ENCODE data around the gene MSRB2. TPM values are rescaled to one million over a fixed set of nuclear protein-coding genes. Genes with fewer than 3 reads are reported as not detected.
A peak's percentile ranks its signal among the peaks of the same experiment; 100 is the strongest.

Gene MSRB2
- total RNA-seq, 1 experiment from 2014 or later, result 9.6 TPM

- H3K4me3 Mint-ChIP-seq, result no peak overlapping the region
- no peaks in the 10 kb centered on the region for H3K27me3 Mint-ChIP-seq (ENCODE audit: low read depth)
- peaks cover 7% of the 10 kb centered on the region for H3K9me3 Mint-ChIP-seq
- no peak for DNase-seq (ENCODE audit: low spot score)
- TF ChIP-seq ELF4 (CRISPR knock-in tag; IDR thresholded peaks at IDR 0.05; ENCODE audit: low read depth) (no peak), ZNF219 (CRISPR knock-in tag; IDR thresholded peaks at IDR 0.05; ENCODE audit: borderline replicate concordance) (no peak), ZNF232 (CRISPR knock-in tag; IDR thresholded peaks at IDR 0.05) (no peak), ZNF416 (CRISPR knock-in tag; IDR thresholded peaks at IDR 0.05) (no peak), MAX (CRISPR knock-in tag; IDR thresholded peaks at IDR 0.05) (no peak), FOXP1 (CRISPR knock-in tag; IDR thresholded peaks at IDR 0.05; ENCODE audit: borderline replicate concordance) (no peak)
- TF ChIP-seq, protein P1, sequence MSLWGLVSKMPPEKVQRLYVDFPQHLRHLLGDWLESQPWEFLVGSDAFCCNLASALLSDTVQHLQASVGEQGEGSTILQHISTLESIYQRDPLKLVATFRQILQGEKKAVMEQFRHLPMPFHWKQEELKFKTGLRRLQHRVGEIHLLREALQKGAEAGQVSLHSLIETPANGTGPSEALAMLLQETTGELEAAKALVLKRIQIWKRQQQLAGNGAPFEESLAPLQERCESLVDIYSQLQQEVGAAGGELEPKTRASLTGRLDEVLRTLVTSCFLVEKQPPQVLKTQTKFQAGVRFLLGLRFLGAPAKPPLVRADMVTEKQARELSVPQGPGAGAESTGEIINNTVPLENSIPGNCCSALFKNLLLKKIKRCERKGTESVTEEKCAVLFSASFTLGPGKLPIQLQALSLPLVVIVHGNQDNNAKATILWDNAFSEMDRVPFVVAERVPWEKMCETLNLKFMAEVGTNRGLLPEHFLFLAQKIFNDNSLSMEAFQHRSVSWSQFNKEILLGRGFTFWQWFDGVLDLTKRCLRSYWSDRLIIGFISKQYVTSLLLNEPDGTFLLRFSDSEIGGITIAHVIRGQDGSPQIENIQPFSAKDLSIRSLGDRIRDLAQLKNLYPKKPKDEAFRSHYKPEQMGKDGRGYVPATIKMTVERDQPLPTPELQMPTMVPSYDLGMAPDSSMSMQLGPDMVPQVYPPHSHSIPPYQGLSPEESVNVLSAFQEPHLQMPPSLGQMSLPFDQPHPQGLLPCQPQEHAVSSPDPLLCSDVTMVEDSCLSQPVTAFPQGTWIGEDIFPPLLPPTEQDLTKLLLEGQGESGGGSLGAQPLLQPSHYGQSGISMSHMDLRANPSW (CRISPR knock-in tag; conservative IDR thresholded peaks at IDR 0.05; ENCODE audit: low read depth), result no peak
- TF ChIP-seq, protein P2, sequence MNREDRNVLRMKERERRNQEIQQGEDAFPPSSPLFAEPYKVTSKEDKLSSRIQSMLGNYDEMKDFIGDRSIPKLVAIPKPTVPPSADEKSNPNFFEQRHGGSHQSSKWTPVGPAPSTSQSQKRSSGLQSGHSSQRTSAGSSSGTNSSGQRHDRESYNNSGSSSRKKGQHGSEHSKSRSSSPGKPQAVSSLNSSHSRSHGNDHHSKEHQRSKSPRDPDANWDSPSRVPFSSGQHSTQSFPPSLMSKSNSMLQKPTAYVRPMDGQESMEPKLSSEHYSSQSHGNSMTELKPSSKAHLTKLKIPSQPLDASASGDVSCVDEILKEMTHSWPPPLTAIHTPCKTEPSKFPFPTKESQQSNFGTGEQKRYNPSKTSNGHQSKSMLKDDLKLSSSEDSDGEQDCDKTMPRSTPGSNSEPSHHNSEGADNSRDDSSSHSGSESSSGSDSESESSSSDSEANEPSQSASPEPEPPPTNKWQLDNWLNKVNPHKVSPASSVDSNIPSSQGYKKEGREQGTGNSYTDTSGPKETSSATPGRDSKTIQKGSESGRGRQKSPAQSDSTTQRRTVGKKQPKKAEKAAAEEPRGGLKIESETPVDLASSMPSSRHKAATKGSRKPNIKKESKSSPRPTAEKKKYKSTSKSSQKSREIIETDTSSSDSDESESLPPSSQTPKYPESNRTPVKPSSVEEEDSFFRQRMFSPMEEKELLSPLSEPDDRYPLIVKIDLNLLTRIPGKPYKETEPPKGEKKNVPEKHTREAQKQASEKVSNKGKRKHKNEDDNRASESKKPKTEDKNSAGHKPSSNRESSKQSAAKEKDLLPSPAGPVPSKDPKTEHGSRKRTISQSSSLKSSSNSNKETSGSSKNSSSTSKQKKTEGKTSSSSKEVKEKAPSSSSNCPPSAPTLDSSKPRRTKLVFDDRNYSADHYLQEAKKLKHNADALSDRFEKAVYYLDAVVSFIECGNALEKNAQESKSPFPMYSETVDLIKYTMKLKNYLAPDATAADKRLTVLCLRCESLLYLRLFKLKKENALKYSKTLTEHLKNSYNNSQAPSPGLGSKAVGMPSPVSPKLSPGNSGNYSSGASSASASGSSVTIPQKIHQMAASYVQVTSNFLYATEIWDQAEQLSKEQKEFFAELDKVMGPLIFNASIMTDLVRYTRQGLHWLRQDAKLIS (CRISPR knock-in tag; IDR thresholded peaks at IDR 0.05; ENCODE audit: borderline replicate concordance), result no peak
- no peak overlapping the region for H3K27ac Mint-ChIP-seq
- ChIA-PET POLR2A (no interaction called here), CTCF (interaction anchor here (1.0 kb wide), 2 partner anchors 9 to 76 kb away, joined by 3 read pairs; no protein-coding TSS in a partner anchor)
- peaks cover 8% of the 10 kb centered on the region for H3K4me1 Mint-ChIP-seq
- ATAC-seq, result peak; percentile 71
- no peaks in the 10 kb centered on the region for H3K36me3 Mint-ChIP-seq
These were observed 13.5 kb upstream of the MSRB2 start for GRCh38 chr10:23081891-23082290.

DNA sequence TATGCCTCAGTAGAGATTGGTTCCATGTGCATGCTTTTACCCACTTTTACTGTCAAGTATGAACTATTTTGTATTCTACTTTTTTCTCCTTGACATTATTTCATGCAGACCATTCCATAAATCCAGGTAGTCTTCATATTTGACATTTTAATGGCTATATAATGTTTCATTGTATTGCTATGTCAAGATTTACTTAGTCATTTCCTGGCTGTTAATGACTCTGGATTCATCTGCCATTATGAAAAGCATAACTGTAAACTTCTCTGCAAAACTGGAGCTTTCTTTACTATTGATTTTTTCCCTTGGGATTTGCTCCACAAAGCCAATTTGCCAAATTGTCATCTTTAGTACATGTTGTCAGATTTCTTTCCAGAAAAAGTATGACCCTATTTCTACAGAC, 6.8 kb upstream of the MSRB2 start:
- Mint-ChIP-seq H3K4me3 (no peak overlapping the region), H3K27me3 (ENCODE audit: low read depth) (no peaks in the 10 kb centered on the region), H3K36me3 (peaks cover 8% of the 10 kb centered on the region), H3K27ac (no peak overlapping the region), H3K9me3 (peaks cover 43% of the 10 kb centered on the region), H3K4me1 (no peaks in the 10 kb centered on the region)
- ATAC-seq (no peak), DNase-seq (ENCODE audit: low spot score) (no peak)
- CTCF ChIA-PET, result no interaction called here
- TF ChIP-seq ZNF416 (CRISPR knock-in tag; IDR thresholded peaks at IDR 0.05), result no peak
- POLR2A ChIA-PET, result no interaction called here

DNA sequence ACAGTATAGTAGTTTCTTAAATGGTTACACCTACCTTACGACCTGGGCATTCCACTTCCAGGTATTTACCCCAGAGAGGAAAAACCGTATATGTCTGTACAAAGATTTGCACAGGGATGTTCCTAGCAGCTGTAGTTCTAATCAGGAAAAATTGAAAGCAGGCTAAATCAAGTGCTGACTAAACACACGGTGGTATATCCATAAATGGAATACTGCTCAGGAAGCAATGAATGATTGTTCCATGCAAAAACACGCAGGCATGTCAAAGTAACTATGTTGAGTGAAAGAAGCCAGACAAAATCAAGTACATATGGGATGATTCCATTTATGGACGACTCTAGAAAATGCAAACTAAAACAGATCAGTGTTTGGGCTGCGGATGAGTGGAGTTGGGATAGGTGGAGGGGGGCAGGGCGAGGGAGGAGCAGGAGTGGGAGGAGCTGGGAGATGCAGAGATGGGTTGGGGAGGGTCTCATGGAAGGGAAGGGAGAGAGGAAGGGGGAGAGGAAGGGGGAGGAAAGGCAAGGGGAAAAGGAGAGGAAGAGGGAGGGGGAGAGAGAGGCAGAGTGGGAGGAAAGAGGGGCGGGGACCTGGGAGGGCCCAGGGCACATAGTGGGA, 484 bp upstream of the MSRB2 start:
- Mint-ChIP-seq H3K27ac (no peak overlapping the region), H3K36me3 (peaks cover 14% of the 10 kb centered on the region), H3K9me3 (peaks cover 46% of the 10 kb centered on the region), H3K27me3 (ENCODE audit: low read depth) (no peaks in the 10 kb centered on the region), H3K4me1 (peaks cover 29% of the 10 kb centered on the region), H3K4me3 (peak overlapping the region; percentile 48)
- ChIA-PET POLR2A (no interaction called here), CTCF (interaction anchor here (0.6 kb wide), 1 partner anchor 98 kb away, joined by 3 read pairs; no protein-coding TSS in a partner anchor)
- ATAC-seq, result no peak
- no peak for DNase-seq (ENCODE audit: low spot score)
- TF ChIP-seq ZNF671 (CRISPR knock-in tag; IDR thresholded peaks at IDR 0.05), result no peak
- no peak for TF ChIP-seq GABPB1 (CRISPR knock-in tag; IDR thresholded peaks at IDR 0.05)
- TF ChIP-seq ZBTB43 (CRISPR knock-in tag; IDR thresholded peaks at IDR 0.05), result no peak
- TF ChIP-seq TCF7 (CRISPR knock-in tag; IDR thresholded peaks at IDR 0.05; ENCODE audit: low read depth), result no peak
- TF ChIP-seq, protein P3, sequence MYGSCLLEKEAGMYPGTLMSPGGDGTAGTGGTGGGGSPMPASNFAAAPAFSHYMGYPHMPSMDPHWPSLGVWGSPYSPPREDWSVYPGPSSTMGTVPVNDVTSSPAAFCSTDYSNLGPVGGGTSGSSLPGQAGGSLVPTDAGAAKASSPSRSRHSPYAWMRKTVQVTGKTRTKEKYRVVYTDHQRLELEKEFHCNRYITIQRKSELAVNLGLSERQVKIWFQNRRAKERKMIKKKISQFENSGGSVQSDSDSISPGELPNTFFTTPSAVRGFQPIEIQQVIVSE (CRISPR knock-in tag; IDR thresholded peaks at IDR 0.05; ENCODE audit: borderline replicate concordance), result no peak
- no peak for TF ChIP-seq ARID4B (CRISPR knock-in tag; IDR thresholded peaks at IDR 0.05; ENCODE audit: borderline replicate concordance)
- no peak for TF ChIP-seq SMAD4 (CRISPR knock-in tag; IDR thresholded peaks at IDR 0.05)
- TF ChIP-seq ZMAT4 (CRISPR knock-in tag; IDR thresholded peaks at IDR 0.05), result no peak
- TF ChIP-seq ATF1 (CRISPR knock-in tag; IDR thresholded peaks at IDR 0.05), result no peak
- TF ChIP-seq SP1 (CRISPR knock-in tag; conservative IDR thresholded peaks at IDR 0.05), result no peak

Measured in WTC11 (cell line).